Hematopoietic multipotent progenitor cell treated with erythropoietin and hydrocortisone succinate and interleukin-3 and kit ligand, for 8 days (in vitro differentiated cells): ENCODE measurements around the gene AKR1D1.
A peak's percentile ranks its signal among the peaks of the same experiment; 100 is the strongest.
"Not testable (repeated sequence)": the region's sequence is repeated elsewhere in the genome, so short reads cannot be mapped to it uniquely, and the experiment has no call there.

Experiments used
- DNase-seq: peaks from one replicate; pipeline ENCODE4 v3.0.0-alpha.2; 2015

The AKR1D1 gene

GRCh38 chr7:138125598-138126111 lies 49.4 kb downstream of the AKR1D1 start:
- peak; percentile 16 for DNase-seq

DNA sequence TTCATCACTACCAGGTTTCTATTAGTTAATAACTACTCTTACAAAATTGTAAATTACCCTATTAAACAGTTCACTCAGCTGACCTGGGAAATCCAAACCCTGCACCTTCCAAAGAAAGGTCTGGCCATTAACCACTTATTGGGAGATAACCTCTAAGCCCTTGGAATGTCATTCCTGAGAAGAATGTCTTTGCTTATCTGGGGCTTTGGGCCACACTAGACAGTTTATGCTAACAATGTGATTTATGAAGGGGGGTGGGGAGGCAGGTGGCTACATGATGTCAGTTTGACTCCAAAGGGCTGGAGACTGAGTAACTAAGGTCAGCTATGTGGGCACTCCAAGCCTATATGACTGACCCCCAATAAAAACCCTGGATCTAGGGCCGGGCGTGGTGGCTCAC lies 50.7 kb downstream of the AKR1D1 start:
- no peak for DNase-seq

DNA sequence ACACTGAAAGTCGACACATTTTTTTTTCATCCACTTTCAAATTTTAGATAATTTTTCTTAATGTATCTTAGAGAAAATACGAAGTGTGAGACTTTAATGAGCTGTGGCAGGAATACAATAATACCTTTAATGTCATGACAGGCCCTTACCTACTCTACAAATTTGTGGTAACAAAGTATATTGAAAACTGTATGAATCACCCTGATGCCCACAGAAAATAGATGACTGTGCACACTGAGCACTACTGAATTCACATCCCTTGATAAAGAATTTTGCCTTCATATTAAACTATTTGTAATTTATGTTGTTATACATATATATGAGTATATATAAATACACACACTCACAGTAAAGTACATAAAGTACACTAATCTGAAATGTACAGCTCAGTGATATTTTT lies 51.7 kb downstream of the AKR1D1 start:
- DNase-seq: no peak

GRCh38 chr7:138129551-138130165 lies 53.4 kb downstream of the AKR1D1 start:
- no peak for DNase-seq

DNA sequence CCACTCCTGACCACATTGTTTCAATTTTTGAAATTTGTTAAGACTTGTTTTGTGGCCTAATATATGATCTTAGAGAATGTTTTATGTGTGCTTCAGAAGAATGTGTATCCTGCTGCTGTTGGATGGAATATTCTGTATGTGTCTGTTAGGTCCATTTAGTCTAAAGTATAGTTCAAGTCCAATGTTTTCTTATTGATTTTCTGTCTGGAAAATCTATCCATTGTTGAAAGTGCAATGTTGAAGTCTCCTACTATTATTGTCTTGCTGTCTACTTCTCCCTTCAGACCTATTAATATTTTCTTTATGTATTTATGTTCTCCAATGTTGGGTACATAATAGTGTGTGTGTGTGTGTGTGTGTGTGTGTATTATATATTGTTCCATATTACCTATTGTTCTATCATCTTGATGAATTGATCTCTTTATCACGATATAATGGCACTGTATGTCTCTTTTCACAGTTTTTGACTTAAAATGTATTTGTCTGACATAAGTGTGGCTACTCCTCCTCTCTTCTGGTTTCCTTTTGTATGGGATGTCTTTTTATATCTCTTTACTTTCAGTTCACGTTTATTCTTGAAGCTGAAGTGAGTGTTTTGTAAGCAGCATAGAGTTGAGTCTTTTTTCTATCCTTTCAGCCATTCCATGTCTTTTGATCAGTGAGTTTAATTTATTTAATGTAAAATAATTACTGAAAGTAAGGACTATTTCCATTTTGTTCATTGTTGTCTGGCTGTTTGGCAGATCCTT lies 61.3 kb downstream of the AKR1D1 start:
- no peak for DNase-seq

- no peak for DNase-seq
These were observed 62.0 kb downstream of the AKR1D1 start for GRCh38 chr7:138138244-138138643.

- no peak for DNase-seq
These were observed 66.4 kb downstream of the AKR1D1 start for GRCh38 chr7:138142583-138143201.

- DNase-seq: no peak
These were observed 68.7 kb downstream of the AKR1D1 start for GRCh38 chr7:138144958-138145357.

DNA sequence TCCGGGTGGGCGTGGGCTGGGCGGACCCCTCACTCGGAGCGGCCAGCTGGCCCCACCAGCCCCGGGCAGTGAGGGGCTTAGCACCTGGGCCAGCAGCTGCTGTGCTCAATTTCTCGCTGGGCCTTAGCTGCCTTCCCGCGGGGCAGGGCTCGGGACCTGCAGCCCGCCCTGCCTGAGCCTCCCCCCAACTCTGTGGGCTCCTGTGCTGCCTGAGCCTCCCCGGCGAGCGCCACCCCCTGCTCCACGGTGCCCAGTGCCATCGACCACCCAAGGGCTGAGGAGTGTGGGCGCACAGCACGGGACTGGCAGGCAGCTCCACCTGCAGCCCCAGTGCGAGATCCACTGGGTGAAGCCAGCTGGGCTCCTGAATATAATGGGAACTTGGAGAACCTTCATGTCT lies 70.0 kb downstream of the AKR1D1 start:
- not testable (repeated sequence) for DNase-seq

- DNase-seq: not testable (repeated sequence)
These were observed 70.8 kb downstream of the AKR1D1 start for GRCh38 chr7:138146757-138147734.

DNA sequence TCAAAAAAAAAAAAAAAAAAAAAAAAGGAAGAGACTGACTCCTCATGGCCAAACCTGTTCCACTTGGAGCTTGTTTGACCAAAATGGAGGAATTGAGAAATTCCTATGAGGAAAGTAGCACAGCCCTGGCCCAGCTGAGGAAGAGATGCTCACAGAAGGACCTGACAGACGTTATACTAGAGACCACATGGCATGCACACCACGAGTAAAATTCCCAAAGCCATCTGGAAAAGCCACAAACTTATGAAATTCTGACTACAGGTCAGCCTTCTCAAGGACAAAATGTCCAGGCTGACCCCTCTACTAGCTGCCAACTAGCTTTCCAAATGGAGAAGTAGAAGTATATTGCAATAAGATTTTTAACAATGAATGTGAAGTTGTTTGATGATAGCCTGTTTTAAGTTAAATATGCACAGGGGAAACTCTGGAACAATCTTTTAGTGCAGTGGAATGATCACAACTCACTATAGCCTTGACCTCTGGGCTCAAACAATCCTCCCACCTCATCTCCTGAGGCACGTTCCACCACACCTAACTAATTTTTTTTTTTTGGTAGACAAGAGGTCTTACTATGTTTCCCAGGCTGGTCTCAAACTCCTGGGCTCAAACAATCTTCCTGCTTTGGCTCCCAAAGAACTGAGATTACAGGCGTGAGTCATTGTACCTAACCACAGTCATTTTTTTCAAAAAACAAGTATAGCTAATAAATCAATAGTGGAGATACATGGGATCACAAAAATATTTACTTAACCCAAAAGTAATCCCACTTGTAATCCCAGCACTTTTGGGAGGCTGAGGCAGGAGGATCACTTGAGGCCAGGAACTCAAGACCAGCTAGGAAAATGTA lies 75.7 kb downstream of the AKR1D1 start:
- DNase-seq: no peak

DNA sequence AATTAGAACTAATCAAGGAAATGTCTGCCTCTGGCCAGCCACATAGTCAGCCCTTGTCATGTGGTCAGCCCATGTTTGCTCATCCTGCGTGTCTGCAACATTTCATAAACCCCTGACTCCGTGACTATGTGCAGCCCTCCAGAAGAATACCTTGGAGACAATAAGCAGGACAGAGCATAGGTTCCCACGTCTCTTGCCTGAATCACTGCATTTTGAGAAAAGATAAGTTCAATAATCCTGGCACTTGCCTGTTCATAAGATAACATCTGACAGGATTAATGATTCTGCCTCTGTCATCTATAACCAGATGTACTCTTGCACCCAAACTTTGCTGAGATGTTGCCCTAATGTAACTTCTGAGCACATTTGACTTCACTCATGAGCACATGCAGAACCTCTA lies 78.4 kb downstream of the AKR1D1 start:
- DNase-seq: no peak

DNA sequence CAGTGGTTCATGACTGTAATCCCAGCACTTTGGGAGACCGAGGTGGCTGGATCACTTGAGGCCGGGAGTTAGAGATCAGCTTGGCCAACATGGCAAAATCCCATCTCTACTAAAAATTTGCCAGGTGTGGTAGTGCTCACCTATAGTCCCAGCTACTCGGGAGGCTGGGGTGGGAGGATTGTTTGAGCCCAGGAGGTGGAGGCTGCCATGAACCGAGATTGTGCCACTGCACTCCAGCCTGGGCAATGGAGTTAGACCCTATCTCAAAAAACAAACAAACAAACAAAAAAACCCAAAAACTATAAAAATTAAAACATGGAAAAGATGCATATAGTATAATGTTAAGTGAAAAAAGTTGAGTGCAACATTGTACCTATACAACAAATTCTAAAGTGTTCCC lies 81.4 kb downstream of the AKR1D1 start:
- DNase-seq: no peak

DNA sequence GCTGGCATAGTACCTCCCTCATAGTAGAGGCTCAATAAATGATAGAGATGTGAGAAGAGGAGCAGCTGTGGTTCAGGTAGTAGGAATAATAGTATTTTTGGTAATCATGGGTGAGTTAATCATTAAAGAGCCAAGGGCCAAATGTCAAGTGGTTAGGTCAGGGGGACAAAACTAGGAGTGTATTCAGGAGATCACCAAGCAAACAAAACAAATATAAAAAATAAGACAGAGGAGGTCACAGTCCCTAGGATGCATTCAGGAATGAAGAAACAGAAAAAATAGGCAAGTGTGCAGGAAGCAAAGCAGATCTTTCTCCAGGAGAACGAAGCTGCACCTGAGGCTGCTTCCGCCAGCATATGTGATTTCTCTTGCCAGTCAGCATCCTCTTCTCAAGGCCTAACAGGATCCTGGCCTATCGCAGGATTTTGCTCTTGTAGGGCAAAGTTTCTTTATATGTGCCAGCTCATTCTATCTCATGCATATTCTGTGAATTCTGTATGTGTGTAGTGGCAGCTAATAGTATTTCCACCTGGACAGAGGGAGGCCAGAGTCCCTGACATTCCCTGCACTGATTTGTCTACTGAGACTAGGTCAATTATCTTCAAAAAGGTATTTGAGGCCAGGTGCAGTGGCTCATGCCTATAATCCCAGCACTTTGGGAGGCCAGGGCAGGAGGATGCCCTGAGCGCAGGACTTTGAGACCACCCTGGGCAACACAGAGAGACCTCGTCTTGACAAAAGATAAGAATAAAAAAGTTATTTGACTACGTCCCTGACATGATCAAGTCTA lies 82.7 kb downstream of the AKR1D1 start:
- DNase-seq: no peak

- peak; percentile 92 for DNase-seq
These were observed 85.4 kb downstream of the AKR1D1 start for GRCh38 chr7:138161600-138162081.

GRCh38 chr7:138162236-138162635 lies 86.0 kb downstream of the AKR1D1 start:
- DNase-seq: no peak

GRCh38 chr7:138163800-138164199 lies 87.5 kb downstream of the AKR1D1 start:
- DNase-seq: no peak

DNA sequence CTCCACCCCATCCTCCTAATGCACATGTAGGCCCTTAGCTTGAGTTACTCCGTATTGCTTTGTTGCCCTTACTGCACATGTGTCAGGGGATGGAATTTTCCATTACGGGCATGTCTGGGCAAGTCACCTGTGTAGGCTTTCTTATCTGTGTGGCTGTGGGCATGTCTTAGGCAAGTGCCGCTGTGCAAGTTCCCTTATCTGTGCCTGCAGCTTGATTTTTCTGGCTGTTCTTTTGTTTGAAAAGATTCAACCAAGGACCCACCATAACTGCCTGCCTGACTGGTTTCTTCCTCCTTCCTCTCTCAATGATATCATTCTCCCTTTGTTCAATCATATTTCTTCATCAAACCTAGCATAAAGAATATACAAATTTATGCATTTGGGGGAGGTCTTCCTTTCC lies 88.5 kb downstream of the AKR1D1 start:
- peak; percentile 55 for DNase-seq

GRCh38 chr7:138166681-138167080 lies 90.4 kb downstream of the AKR1D1 start:
- no peak for DNase-seq

DNA sequence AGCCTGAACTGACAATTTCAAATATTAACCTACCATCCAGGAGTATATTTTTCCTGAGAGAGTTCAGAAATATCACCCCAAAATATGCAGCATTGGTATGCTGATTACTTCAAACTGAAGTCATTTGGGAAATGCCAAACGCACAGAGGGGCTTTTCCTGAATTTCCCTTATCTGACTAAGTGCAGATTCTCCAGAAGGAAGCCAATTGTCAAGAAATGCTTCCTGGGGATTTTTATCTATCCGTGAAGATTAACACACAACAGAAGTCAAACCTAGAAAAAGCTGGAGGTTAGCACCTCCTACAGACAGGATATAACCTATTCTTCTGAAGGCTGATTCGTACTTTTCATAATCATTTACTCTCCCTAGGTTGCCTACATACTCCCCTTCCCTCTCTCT lies 91.0 kb downstream of the AKR1D1 start:
- no peak for DNase-seq

- no peak for DNase-seq
These were observed 91.6 kb downstream of the AKR1D1 start for GRCh38 chr7:138167869-138168296.
